Uterus (tissue), 4 donors: Measurements from ENCODE around the gene KCNG1. TPM values are rescaled to one million over a fixed set of nuclear protein-coding genes. Genes with fewer than 3 reads are reported as not detected.
"Not testable (repeated sequence)": the region's sequence is repeated elsewhere in the genome, so short reads cannot be mapped to it uniquely, and the experiment has no call there.

ENCODE experiments used
- DNase-seq, 2 donors: peaks; one replicate each; pipeline ENCODE4 v3.0.0-alpha.2; 2019 to 2020
- H3K27ac ChIP-seq, 2 donors: fragments of 200-600 bp; sonication (generic); 1 replicate in 1 of 2; 2 replicates in 1 of 2; pipeline ENCODE4 v1.5.1; 2016 to 2018
- H3K27me3 ChIP-seq, 2 donors: fragments of 200-600 bp; sonication (generic); one replicate each; pipeline ENCODE4 v1.5.1; 2018 to 2019; ENCODE audit warnings: control low read depth in 1 of 2
- H3K36me3 ChIP-seq, 2 donors: fragments of 200-600 bp; sonication (generic); one replicate each; pipeline ENCODE4 v1.5.1; 2019; ENCODE audit warnings: control low read depth in 1 of 2
- H3K4me1 ChIP-seq, 2 donors: fragments of 200-600 bp; sonication (generic); one replicate each; pipeline ENCODE4 v1.5.1; 2018 to 2019; ENCODE audit warnings: control low read depth in 1 of 2
- H3K4me3 ChIP-seq, 2 donors: fragments of 200-600 bp; sonication (generic); 1 replicate in 1 of 2; 2 replicates in 1 of 2; pipeline ENCODE4 v1.5.1; 2018 to 2019; ENCODE audit warnings: mild to moderate bottlenecking in 1 of 2
- H3K9me3 ChIP-seq, 2 donors: fragments of 200-600 bp; sonication (generic); one replicate each; pipeline ENCODE4 v1.5.1; 2019; ENCODE audit warnings: control low read depth in 1 of 2
- CTCF ChIP-seq, 4 experiments: fragments of 200-600 bp in 2 of 4; fragments of 450-650 bp in 2 of 4; sonication (generic) in 2 of 4; IDR thresholded peaks; one replicate each; pipeline ENCODE4 v1.5.1; 2016 to 2019; ENCODE audit warnings: antibody characterized with exemption in 4 of 4, mild to moderate bottlenecking in 2 of 4, moderate library complexity in 1 of 4
- POLR2A ChIP-seq, 2 donors: fragments of 450-650 bp; IDR thresholded peaks; one replicate each; pipeline ENCODE4 v1.6.1; 2016; ENCODE audit warnings: antibody characterized with exemption in 2 of 2, mild to moderate bottlenecking in 1 of 2, moderate library complexity in 1 of 2
- intact Hi-C: fragments of 100-400 bp; cut with DNase I; formaldehyde crosslinking; loops from one replicate; pipeline ENCODE4 v1.15.1; 2023; ENCODE audit warnings: low total_unique reads
- total RNA-seq, 4 donors: library from RNA; depleted of rRNA in 3 of 4; stranded (reverse); fragments of >200 nt in 3 of 4; gene quantifications; one replicate each; pipeline versions ENCODE4 v1.1.0 to v1.2.4, GENCODE V29; 2014 to 2023
- donor health status: DM: yes; HTN: yes; CAD: no.

The KCNG1 gene
- total RNA-seq, 4 donors from 2014 or later: 0.88 to 109 (median 44.1) TPM

DNA sequence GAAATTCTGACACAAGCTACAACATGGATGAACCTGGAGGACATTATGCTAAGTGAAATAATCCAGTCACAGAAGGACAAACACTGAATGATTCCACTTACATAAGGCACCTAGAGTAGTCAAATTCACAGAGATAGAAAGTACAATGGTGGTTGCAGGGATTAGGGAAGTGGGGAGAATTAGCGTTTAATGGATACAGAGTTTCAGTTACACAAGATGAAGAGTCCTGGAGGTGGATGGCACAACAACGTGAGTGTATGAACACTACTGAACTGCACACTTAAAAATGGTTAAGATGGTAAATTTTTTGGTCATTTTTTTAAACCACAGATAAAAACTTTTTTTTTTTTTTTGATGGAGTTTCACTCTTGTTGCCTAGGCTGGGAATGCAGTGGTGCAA, 39.6 kb downstream of the KCNG1 start:
- TF ChIP-seq POLR2A (IDR thresholded peaks at IDR 0.05) (no peak), CTCF (IDR thresholded peaks at IDR 0.05) (no peak)
- intact Hi-C loops: no loop called here

GRCh38 chr20:50982363-50982762, 40.5 kb downstream of the KCNG1 start:
- no peaks in the 10 kb centered on the region for H3K36me3 ChIP-seq
- no peak for TF ChIP-seq POLR2A (IDR thresholded peaks at IDR 0.05)
- TF ChIP-seq CTCF (IDR thresholded peaks at IDR 0.05): no peak
- intact Hi-C loops: no loop called here
- H3K27ac ChIP-seq: no peak overlapping the region
- no peaks in the 10 kb centered on the region for H3K4me1 ChIP-seq
- H3K4me3 ChIP-seq: no peak overlapping the region
- H3K27me3 ChIP-seq: no peaks in the 10 kb centered on the region
- DNase-seq: no peak
- no peaks in the 10 kb centered on the region for H3K9me3 ChIP-seq

More for the DNA sequence above, 39.6 kb downstream of the KCNG1 start:
- no peaks in the 10 kb centered on the region for H3K4me1 ChIP-seq
- no peaks in the 10 kb centered on the region for H3K36me3 ChIP-seq
- H3K27ac ChIP-seq: no peak overlapping the region
- H3K4me3 ChIP-seq: no peak overlapping the region
- no peak for DNase-seq
- no peaks in the 10 kb centered on the region for H3K9me3 ChIP-seq
- H3K27me3 ChIP-seq: no peaks in the 10 kb centered on the region

DNA sequence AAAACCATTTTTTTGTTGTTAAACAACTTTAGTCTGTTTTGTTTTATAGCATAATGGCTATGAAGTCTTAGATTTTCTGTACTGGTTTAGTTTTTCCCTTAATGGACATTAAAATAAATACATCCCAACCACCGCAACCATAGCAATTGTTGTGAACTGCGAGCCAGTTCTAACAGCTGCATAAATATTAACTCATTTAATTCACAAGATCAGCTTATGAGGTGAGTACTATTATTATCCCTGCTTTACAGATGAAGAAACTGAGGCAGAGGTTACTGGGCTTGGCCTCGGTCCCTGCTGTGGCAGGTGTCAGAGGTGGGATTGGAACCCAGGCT, 41.2 kb downstream of the KCNG1 start:
- DNase-seq: no peak
- TF ChIP-seq POLR2A (IDR thresholded peaks at IDR 0.05) (no peak), CTCF (IDR thresholded peaks at IDR 0.05) (no peak)
- Histone ChIP-seq H3K4me1 (no peaks in the 10 kb centered on the region), H3K4me3 (no peak overlapping the region), H3K9me3 (no peaks in the 10 kb centered on the region), H3K36me3 (no peaks in the 10 kb centered on the region), H3K27me3 (no peaks in the 10 kb centered on the region), H3K27ac (no peak overlapping the region)
- intact Hi-C loops: no loop called here

- TF ChIP-seq CTCF (IDR thresholded peaks at IDR 0.05) (peak; percentile 52 to 55 (median 53)), POLR2A (IDR thresholded peaks at IDR 0.05) (no peak)
- Histone ChIP-seq H3K27ac (no peak overlapping the region), H3K27me3 (no peaks in the 10 kb centered on the region), H3K4me1 (no peaks in the 10 kb centered on the region), H3K36me3 (no peaks in the 10 kb centered on the region), H3K9me3 (no peaks in the 10 kb centered on the region), H3K4me3 (no peak overlapping the region)
- intact Hi-C loops: no loop called here
- peak; percentile 35 to 44 for DNase-seq
These were observed 41.8 kb downstream of the KCNG1 start for GRCh38 chr20:50980851-50981713.

- no peak overlapping the region for H3K27ac ChIP-seq
- no peaks in the 10 kb centered on the region for H3K27me3 ChIP-seq
- H3K36me3 ChIP-seq: no peaks in the 10 kb centered on the region
- H3K4me3 ChIP-seq: no peak overlapping the region
- TF ChIP-seq CTCF (IDR thresholded peaks at IDR 0.05): no peak
- H3K9me3 ChIP-seq: no peaks in the 10 kb centered on the region
- no peaks in the 10 kb centered on the region for H3K4me1 ChIP-seq
- intact Hi-C loops: no loop called here
- DNase-seq: no peak
These were observed 42.7 kb downstream of the KCNG1 start for GRCh38 chr20:50980071-50980681.

- DNase-seq, H3K27ac ChIP-seq, H3K4me3 ChIP-seq, H3K4me1 ChIP-seq, H3K27me3 ChIP-seq, H3K36me3 ChIP-seq, intact Hi-C loops, H3K9me3 ChIP-seq: not testable (repeated sequence)
These were observed 44.4 kb downstream of the KCNG1 start for GRCh38 chr20:50978533-50978932.
